ENCODE data around the gene HNRNPA3.
A peak's percentile ranks its signal among the peaks of the same experiment; 100 is the strongest.
"Not testable (repeated sequence)": the region's sequence is repeated elsewhere in the genome, so short reads cannot be mapped to it uniquely, and the experiment has no call there.

The HNRNPA3 gene

DNA sequence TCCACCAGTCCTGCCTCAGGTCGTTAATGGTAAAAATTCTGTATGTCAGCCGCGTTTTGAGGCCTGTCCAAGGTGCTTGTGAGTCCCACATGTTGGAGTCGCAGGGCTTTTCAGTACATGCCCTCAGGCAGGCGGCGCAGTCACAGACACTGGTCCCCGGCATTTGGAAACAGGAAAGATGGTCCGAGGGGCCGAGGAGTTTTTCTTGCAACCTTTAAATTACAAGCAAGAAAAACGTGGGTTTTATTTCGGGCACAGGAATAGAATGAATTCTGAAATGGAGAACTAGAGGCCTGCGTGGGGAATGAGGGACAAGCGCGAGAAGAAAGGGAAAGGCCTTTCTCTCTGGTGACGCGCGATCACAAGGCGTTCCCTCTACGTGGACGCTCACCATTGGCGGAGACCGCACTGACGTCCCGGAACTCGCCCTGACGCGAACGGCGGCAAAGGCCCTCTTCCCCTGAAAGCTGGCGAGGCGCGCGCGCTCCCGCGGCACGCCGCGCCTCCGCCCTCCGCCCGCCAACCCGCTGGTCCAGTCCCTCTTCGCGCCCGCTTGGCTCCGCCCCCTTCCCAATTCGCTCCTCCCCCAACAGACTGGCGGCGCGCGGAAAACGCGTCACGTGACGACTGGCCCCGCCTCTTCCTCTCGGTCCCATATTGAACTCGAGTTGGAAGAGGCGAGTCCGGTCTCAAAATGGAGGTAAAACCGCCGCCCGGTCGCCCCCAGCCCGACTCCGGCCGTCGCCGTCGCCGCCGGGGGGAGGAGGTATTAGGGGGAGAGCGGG is at the start of gene HNRNPA3:
TSS of gene HNRNPA3 (plus strand) at position 689 of the 785 bp plus-strand sequence. CDS start at position 695, 6 bp downstream.
- DNase-seq, result peak; percentile 97

DNA sequence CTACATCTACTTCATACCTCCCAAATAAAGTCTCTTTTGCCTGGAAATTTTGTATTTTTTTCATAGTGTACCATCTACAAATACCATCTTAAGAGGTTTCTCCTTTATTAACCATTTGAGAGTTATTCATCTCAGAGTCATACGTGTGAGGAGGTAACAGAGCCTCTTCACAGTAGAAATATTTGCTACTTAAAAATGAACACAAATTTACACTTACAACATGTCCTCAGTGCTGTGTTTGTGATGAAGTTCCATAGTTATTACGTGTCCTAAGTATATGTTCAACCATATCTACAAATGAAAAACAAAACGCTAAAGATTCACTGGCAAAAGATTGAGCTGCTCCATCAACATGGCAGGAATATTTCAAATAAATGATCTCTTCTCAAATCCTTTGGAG is 48.5 kb upstream of the HNRNPA3 start:
- no peak for DNase-seq

DNA sequence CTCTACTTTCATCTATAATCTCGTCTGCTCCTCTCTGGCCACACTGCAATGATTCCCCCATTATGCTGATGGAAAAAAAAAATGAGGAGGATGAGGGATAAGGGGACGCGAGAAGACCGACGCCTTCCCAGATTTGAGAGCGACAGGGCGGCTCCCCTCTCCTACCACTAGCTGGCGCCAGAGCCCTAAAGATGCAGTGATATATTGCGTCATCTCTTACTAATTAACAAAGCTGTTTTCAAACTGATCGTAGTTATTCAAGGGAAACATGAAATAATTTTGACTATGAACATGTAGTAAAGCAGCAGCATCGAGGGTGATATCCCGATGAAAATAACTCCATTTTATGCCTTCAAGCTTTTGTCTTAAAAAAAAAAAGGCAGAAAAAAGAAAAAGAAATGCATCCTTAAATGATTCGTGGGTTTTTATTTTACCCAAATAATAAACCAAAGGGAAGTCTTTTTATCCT is 48.0 kb upstream of the HNRNPA3 start:
- DNase-seq, result peak; percentile 81

DNA sequence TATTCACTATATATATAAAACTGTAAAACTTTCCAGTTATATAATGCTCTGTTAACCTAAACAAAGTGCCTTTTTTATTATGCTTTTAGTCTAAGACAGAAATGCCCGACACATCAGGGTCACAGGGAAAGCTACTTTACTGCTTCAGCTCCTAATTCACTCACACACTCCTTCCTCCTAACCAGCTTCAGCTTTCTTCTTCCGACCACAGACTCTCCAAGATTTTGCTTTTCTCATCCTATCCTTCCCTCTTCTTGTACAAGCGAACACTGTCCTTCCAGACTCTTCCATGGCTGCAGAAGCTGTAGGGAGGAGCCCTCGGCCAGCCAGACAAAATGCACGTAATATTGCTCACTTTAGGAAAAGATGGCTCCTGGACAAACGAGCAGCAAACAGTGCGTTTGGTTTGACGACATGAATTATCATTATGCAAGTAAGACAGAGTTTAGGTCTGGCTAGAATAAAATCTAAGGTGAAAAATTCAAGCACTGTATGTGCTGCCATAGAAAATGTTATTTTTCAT is 47.5 kb upstream of the HNRNPA3 start:
- no peak for DNase-seq

DNA sequence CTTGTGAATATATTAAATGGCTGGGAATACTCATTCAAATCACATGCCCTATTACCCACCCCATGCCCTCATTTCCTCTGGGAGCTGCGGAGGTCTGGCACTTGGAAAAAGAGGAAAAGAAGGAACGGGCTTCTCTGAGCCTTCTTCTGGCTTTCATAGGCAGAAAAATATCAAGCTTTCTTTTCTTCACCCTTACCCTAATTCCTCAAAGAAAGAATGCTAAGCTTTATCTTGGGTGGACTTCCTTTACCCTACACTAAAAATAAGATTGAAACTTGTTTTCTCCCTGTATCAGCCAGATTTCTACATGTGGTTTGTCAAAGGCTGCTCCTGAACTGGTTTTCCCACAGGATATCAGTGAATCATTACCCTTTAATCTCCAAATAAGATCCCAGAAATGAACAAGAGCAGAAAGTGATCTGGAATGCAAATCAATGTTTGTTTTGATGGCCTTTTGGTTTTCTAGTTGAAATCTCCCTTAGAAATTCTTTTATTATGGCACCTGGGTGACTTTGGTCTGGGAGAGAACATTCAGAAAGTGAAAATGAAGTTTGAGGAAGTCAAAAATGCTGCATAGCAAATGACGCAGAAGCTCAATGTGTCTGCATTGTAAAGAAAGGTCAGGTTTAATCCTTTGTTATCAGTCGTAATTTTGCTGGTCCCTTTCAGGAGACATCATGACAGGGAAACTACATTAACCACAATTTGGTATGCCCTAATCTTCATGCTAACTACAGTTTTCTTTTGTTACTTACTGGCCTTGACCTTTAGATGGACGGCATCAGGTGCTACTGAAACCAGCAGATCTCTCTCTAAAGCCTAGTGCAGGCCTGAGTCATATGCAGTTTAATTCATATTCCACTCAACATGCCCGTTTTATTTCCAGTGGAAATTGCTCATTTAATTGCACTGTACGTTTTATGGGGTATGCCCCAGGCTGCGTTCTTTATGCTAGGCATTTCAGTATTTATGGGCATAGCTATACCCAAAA is 46.6 kb upstream of the HNRNPA3 start:
- DNase-seq, result no peak

DNA sequence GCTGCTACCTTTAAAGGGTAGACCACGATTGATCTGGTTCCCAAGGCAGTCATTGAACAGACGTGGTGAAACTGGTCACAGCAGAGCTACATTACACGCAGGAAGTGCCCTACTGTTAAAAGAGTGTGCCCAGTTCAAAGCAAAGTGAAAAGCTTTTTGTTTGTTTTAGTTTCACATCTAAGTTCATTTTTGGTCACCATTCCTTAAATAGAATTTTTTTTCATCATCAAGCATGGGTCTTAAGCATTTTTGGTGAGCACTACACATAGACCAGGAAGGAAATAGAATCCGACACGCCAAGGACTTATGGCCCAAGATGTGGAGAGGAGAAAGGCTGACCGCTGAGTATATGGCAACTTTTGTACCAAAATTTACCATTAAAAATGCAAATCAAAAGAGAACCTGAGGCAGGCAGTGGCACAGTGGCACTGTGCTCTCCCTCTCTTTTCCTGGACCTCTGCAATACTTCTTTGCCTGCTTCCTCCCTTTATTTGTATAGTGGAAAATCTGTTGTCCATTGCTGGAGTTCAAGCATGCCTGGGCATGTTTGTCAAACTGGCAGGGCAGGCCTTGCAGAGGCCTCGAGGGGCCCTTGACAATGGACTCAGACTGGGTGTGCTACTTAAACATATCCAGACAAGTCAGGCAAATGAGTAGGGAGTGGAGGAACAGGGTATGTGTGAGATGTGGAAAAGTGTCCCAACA is 42.6 kb upstream of the HNRNPA3 start:
- peak; percentile 57 for DNase-seq

DNA sequence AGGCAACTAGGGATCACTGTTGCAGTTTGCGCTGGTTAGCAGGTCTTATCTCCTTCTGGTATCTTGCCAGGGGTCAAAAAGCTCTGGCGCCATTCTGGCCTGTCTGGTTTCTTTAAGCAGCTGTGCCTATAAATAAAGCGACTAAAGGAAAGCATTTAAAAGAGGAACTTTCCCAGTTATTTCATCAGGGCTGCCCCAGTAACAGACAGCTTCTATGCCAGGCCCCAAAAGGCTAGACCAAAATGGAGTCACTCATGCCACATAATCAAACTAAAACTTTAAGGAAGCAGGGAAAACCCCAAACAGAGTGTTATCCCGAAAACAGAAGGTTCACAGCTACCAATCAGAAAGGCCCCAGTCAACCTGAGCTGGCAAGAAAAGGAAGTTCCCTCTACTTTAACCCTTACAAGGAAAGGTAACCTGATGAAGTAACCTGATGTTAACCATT is 41.2 kb upstream of the HNRNPA3 start:
- no peak for DNase-seq

DNA sequence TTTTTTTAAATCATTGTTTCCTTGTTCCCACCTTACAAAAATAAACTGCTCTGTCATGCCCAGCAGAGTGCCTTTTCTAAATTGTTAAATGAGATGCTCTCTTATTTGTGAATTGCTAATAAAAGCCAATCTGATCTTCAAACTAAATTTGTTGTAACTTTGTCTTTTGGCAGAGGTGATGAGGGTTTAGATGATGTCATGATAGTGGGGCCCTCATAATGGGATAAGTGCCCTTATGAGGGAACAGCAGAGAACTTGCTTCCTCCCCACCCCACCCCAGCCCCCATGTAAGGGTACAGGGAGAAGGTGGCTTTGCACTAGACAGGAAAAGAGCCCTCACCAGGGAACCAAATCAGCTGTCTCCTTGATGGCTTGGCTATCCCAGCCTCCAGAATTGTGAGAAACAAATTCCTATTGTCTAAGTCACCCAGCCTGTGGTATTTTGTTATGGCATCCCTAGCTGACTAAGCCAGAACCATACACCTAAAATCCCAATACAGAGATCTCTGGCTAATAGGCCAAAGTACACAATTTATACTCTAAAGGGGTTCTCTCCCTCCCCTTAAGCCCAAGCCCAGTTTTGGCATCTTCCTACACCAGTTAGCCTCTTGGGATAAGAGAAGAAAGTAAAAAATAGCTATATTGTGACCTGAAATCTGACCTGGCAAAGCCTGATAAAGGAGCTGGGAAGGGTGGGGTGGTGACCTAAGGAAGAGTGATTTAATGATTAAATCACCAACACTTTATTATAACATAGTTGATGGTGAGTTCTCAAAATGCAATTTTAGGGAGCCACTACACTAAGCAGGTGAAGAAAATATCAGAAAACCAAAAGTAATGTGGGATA is 40.3 kb upstream of the HNRNPA3 start:
- DNase-seq, result no peak

DNA sequence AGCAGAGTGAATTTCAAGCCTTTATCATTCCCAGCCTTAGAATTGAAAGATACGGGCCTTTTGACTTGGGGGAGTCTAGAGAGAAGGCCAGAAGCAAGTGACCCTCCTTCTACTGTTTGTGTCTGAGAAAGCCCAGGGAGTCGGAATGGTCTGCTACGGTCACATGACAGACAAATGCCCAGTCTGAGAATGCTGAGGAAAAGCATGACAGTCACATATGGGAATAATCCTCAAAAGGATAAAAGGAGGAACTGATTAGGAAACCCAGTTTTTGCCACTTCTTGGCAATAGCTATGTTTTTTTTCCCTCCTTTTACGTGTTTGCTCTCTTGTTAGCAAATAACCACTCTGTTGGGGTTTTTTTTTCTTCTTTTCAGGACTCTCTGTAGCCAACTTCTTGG is 38.1 kb upstream of the HNRNPA3 start:
- no peak for DNase-seq

DNA sequence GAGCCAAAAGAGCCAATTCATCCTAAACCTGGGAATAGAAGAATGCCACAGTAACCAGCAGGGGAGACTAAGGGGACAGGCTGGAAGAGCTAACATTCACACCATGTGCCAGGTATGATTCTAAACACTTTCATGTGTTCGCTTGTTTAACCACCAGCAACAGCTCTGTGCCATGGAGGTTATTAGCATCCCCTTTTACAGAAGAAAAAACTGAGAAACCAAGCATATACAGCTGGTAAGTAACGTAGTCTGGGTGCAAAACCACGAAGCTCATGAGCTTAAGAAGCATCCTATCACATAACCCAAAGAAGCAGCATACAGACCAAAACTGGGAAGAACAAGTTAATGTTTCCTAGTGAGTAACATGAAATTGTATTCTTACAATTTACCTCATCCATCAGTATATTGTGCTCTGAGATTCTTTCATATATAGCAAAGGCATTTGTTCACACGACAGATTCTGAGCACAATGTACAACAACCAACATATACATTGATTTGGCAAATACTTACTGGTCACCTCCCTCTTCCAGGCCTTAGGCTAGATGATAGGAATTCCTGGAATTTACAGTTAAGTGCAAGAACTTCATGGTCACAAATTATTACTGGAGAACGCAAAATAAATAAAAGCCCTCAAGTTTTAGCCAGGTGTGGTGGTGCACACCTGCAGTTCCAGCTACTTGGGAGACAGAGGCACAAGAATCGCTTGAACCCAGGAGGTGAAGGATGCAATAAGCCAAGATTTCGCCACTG is 36.5 kb upstream of the HNRNPA3 start:
- no peak for DNase-seq

DNA sequence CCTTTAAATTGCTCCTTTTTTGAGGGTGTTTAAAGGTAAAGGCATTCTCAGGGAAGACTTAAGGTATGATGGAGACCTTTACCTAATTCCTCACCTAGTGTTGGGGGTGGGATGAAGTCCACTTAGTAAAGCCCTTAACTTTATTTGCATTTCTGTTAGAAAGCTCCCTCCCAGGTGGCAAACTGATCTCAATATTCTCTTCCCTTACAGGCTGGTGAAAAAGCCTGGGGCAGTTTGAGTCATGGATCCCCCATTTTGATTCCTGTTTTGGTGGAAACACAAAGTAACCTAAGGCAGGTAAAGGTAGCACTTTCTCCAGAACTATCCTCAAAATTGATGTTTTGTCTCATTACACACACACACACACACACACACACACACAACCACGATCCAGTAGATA is 33.8 kb upstream of the HNRNPA3 start:
- no peak for DNase-seq

DNA sequence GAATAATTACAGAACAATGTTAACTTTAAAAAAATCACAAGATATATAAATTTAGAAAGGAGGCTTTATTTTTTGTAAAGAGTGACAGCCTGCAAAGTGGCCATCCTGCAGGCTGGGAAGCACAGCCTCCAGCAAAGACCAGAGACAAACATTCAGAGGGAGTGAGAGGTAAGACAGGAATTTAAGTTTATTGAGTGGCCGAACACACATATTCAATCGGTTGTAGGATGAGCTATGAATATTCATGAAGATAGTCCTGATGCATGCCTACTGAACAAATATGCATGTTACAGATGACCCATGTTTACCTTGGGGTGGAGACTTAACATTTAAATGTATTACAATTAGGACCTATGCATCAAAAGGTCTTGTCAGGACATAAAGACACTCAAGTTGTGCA is 33.4 kb upstream of the HNRNPA3 start:
- DNase-seq, result no peak

DNA sequence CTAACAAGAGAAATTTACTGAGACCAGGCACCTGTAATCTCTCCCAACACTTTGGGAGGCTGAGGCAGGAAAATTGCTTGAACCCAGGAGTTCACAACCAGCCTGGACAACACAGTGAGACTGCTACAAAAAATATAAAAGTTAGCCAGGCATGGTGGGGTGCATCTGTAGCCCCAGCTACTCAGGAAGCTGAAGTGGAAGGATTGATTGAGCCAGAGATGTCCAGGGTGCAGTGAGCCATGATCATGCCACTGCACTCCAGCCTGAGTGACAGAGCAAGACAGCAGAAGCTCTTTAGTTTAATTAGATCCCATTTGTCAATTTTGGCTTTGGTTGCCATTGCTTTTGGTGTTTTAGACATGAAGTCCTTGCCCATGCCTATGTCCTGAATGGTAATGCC is 32.9 kb upstream of the HNRNPA3 start:
- not testable (repeated sequence) for DNase-seq

DNA sequence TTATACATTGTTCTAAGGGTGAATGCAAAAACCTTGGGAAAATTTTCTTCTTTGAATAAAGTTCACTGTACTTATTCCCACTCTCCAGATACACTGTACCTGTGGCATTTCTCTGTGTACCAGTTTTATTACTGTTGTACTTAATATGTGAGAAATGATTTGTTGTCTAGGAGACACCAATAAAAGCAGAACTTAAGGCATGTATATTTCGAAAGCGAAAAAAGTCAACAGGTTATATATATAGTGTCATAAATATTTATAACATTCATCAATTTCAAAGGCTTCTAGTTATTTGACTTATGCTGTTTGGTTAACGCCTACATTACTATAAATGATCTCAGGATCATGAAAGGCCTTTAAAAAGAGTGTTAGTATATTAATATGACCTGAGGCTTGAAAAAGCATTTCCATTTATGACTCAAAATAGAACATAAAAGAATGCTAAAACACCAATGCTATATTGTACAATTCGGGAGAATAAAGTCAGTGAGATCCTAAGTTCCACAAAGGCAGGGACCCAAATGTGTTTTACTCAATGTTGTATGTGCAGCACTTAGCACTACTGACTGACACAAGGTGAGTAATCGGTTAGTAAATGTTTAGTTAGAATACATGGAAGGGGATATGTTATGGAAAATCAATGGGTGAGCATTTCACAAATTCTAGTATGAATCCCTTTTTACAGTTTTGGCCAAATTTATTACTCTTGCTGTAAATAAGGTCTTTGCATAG is 32.2 kb upstream of the HNRNPA3 start:
- no peak for DNase-seq

DNA sequence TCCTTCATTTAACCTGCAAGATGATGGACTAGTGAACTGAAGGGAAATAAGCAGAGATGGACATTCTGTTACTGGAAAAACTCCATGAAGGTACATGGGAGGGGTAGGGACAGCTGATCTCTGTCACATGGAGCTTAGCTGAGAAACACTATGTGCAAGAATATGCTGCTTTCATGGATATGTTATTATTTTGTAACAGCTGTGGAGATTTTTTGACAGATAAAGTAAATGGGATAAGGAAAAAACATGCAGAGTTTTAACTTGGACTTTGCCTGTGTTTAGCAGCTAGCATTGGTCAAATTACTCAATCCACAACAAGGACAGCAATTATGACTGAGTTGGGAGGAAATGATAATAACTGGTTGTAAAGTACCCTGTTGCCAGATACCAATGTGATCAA is 28.7 kb upstream of the HNRNPA3 start:
- no peak for DNase-seq

DNA sequence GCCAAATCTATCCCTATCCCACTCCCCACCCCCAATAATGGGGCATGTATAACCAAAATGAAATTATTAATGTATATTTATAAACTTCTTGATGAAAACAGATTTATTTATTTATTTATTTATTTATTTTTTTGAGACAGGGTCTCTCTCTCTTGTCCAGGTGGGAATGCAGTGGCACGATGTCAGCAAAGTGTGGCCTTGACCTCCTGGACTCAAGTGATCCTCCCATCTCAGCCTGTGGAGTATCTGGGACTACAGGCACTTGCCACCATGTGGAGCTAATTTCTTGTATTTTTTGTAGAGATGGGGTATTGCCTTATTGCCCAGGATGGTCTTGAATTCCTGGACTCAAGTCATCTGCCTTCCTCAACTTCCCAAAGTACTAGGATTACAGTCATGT is 28.0 kb upstream of the HNRNPA3 start:
- no peak for DNase-seq

DNA sequence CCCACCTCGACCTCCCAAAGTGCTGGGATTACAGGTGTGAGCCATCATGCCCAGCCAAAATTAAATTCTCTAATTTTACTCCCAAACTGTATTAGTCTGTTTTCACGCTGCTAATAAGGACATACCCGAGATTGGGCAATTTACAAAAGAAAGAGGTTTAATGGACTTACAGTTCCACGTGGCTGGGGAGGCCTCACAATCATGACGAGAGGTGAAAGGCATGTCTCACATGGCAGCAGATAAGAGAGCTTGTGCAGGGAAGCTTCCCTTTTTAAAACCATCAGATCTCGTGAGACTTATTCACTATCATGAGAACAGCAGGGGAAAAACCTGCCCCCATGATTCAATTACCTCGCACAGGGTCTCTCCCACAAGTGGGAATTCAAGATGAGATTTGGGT is 26.6 kb upstream of the HNRNPA3 start:
- DNase-seq, result not testable (repeated sequence)

DNA sequence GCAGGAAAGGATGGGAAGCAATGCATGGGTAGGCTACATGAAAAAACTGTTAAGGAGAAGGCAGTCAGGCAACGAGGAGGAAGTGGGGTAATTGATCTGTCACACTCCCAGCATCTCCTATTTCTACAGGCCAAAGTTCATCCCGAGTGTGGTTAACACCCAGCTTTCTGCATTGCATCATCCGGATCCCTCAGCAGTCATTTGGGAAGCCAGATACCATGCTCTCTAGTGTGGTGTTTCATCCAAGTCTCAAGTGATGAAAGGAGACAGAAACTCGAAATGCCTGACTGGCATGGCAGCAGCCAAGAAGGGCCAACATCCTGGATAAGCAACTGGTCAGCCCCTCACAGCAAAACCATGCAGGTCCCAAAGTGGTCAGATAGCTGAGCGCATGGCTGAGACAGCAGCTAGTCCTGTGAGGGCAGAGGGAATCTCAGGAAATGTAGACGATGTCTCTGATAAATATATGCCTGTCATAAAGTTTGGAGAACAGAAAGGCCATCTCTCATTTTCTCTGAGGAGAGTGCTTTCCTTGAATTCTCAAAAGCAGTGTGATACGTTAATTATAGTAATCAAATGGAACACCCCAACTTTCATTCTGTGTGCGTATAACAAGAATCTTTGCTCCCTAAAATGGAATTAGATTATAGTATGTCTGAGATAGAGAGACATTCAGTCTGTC is 24.8 kb upstream of the HNRNPA3 start:
- no peak for DNase-seq
